Natural killer cell (primary cell): ENCODE data around the gene KCP. TPM values are rescaled to one million over a fixed set of nuclear protein-coding genes. Genes with fewer than 3 reads are reported as not detected.

ENCODE experiments used
- ATAC-seq, 3 donors: fragments of 150-1000 bp in 2 of 3; fragments of 200-7000 bp in 1 of 3; cut with Tn5 transposase; 1 replicate in 1 of 3; 2 replicates in 2 of 3; pipeline ENCODE4 v1.10.0; 2021; ENCODE audit warnings: mild to moderate bottlenecking in 2 of 3, moderate library complexity in 2 of 3
- DNase-seq, 2 donors: peaks; one replicate each; pipeline versions ENCODE4 v3.0.0 to v3.0.0-alpha.2; 2013 to 2021; ENCODE audit warnings: mixed read lengths in 1 of 2
- H3K27ac ChIP-seq: one replicate; pipeline ENCODE4 v1.5.1; 2013; ENCODE audit warnings: mild to moderate bottlenecking, low read length
- H3K27me3 ChIP-seq: one replicate; pipeline ENCODE4 v1.6.1; 2013; ENCODE audit warnings: low read length; ENCODE audit not compliant: control insufficient read depth, insufficient read depth
- H3K36me3 ChIP-seq: one replicate; pipeline ENCODE4 v1.6.1; 2013; ENCODE audit warnings: low read length; ENCODE audit not compliant: control insufficient read depth, insufficient read depth
- H3K4me1 ChIP-seq: one replicate; pipeline ENCODE4 v1.6.1; 2013; ENCODE audit warnings: low read length; ENCODE audit not compliant: control insufficient read depth, insufficient read depth
- H3K4me3 ChIP-seq: one replicate; pipeline ENCODE4 v1.5.1; 2013; ENCODE audit warnings: low read length
- H3K9me3 ChIP-seq: one replicate; pipeline ENCODE4 v1.6.1; 2013; ENCODE audit warnings: low read length; ENCODE audit not compliant: control insufficient read depth, insufficient read depth
- H3K27ac Mint-ChIP-seq, 2 donors: one replicate each; pipeline ENCODE4 v1.8.0; 2022; ENCODE audit warnings: mild to moderate bottlenecking in 2 of 2, mixed read lengths in 2 of 2, moderate library complexity in 1 of 2
- H3K27me3 Mint-ChIP-seq, 2 donors: one replicate each; pipeline ENCODE4 v1.8.0; 2022; ENCODE audit warnings: low read depth in 2 of 2, mixed read lengths in 2 of 2
- H3K36me3 Mint-ChIP-seq: one replicate; pipeline ENCODE4 v1.8.0; 2022; ENCODE audit warnings: mixed read lengths
- H3K4me1 Mint-ChIP-seq, 2 donors: one replicate each; pipeline ENCODE4 v1.8.0; 2022; ENCODE audit warnings: mixed read lengths in 2 of 2
- H3K4me3 Mint-ChIP-seq: one replicate; pipeline ENCODE4 v1.8.0; 2022; ENCODE audit warnings: mild to moderate bottlenecking, moderate library complexity, mixed read lengths
- H3K9me3 Mint-ChIP-seq, 2 donors: one replicate each; pipeline ENCODE4 v1.8.0; 2022; ENCODE audit warnings: mixed read lengths in 2 of 2
- CTCF ChIP-seq: fragments of 200-600 bp; IDR thresholded peaks from one replicate; pipeline ENCODE4 v1.8.0; 2022; ENCODE audit warnings: antibody characterized with exemption
- WGBS: methylation state at CpG from one replicate; pipeline ENCODE4 v1.1.7; 2013; ENCODE audit warnings: missing lambda C conversion rate; ENCODE audit not compliant: insufficient coverage; 5-methylcytosine and 5-hydroxymethylcytosine counted together
- intact Hi-C: fragments of 100-400 bp; cut with micrococcal nuclease; formaldehyde crosslinking; loops from one replicate; pipeline ENCODE4 v1.14.2; 2022
- total RNA-seq, 4 donors: library from RNA; stranded (reverse); fragments of 120-200 nt in 1 of 4; gene quantifications; one replicate each; pipeline versions ENCODE4 v1.2.3 to v1.2.4, GENCODE V29; 2013 to 2022

KCP gene
- total RNA-seq, 3 donors from 2014 or later (not counting 1 experiment from before 2014, with no cell fraction given) = 0.49 to 0.95 TPM; not detected in 1

- 90% methylated on average over 10 of the region's 10 CpGs for WGBS
- intact Hi-C loops = loop anchor here (2.0 to 5.0 kb wide), 4 partner anchors 39 to 455 kb away; partner anchors contain the start of gene METTL2B
Measured at GRCh38 chr7:128881458-128882125, 28.9 kb downstream of the KCP start.

GRCh38 chr7:128880791-128881457 lies 29.6 kb downstream of the KCP start:
- H3K4me1 ChIP-seq = no peaks in the 10 kb centered on the region
- Mint-ChIP-seq H3K27me3 (peaks cover 0 to 3% of the 10 kb centered on the region in 2 donors), H3K9me3 (no peaks in the 10 kb centered on the region), H3K4me3 (no peak overlapping the region), H3K4me1 (no peaks in the 10 kb centered on the region), H3K36me3 (no peaks in the 10 kb centered on the region), H3K27ac (no peak overlapping the region)
- intact Hi-C loops = loop anchor here (5.0 kb wide), 2 partner anchors 39 to 404 kb away; partner anchors contain the start of gene METTL2B
- no peaks in the 10 kb centered on the region for H3K36me3 ChIP-seq
- no peak overlapping the region for H3K27ac ChIP-seq
- no peak for TF ChIP-seq CTCF
- WGBS = 85% methylated on average over 11 of the region's 11 CpGs
- H3K27me3 ChIP-seq = no peaks in the 10 kb centered on the region
- ATAC-seq (no peak), DNase-seq (no peak)
- no peak overlapping the region for H3K4me3 ChIP-seq
- H3K9me3 ChIP-seq = no peaks in the 10 kb centered on the region

More at GRCh38 chr7:128881458-128882125, 28.9 kb downstream of the KCP start:
- Histone ChIP-seq H3K9me3 (no peaks in the 10 kb centered on the region), H3K27me3 (no peaks in the 10 kb centered on the region), H3K36me3 (no peaks in the 10 kb centered on the region), H3K27ac (no peak overlapping the region), H3K4me1 (no peaks in the 10 kb centered on the region), H3K4me3 (no peak overlapping the region)
- no peak for DNase-seq
- Mint-ChIP-seq H3K4me1 (no peaks in the 10 kb centered on the region), H3K4me3 (no peak overlapping the region), H3K27ac (no peak overlapping the region), H3K36me3 (no peaks in the 10 kb centered on the region), H3K27me3 (peaks cover 0 to 3% of the 10 kb centered on the region in 2 donors), H3K9me3 (no peaks in the 10 kb centered on the region)
- no peak for TF ChIP-seq CTCF
- ATAC-seq = no peak

- no peak overlapping the region for H3K27ac Mint-ChIP-seq
- DNase-seq = peak in 1 of 2 donors; percentile 37
- H3K4me1 ChIP-seq = no peaks in the 10 kb centered on the region
- H3K4me3 Mint-ChIP-seq = no peak overlapping the region
- no peaks in the 10 kb centered on the region for H3K36me3 ChIP-seq
- no peak for ATAC-seq
- no peaks in the 10 kb centered on the region for H3K9me3 Mint-ChIP-seq
- no peaks in the 10 kb centered on the region for H3K27me3 Mint-ChIP-seq
- H3K9me3 ChIP-seq = no peaks in the 10 kb centered on the region
- no peak for TF ChIP-seq CTCF
- H3K27ac ChIP-seq = no peak overlapping the region
- no peak overlapping the region for H3K4me3 ChIP-seq
- H3K36me3 Mint-ChIP-seq = no peaks in the 10 kb centered on the region
- no peaks in the 10 kb centered on the region for H3K4me1 Mint-ChIP-seq
- H3K27me3 ChIP-seq = no peaks in the 10 kb centered on the region
- intact Hi-C loops = loop anchor here (5.0 kb wide), 2 partner anchors 38 to 403 kb away; partner anchors contain the start of gene METTL2B
- WGBS = 70% methylated on average over 31 of the region's 31 CpGs
Measured at GRCh38 chr7:128879939-128880746, 30.4 kb downstream of the KCP start.
